Transverse colon (tissue), 4 donors: ENCODE data around the gene CDCP2.

ENCODE experiments used
- EP300 ChIP-seq: sonication (generic); formaldehyde crosslinking; IDR thresholded peaks from one replicate; pipeline ENCODE4 v1.6.1; 2017; ENCODE audit warnings: antibody characterized with exemption, low read depth
- POLR2A ChIP-seq: fragments of 450-650 bp; IDR thresholded peaks from one replicate; pipeline ENCODE4 v1.6.1; 2016; ENCODE audit warnings: antibody characterized with exemption, mild to moderate bottlenecking, moderate library complexity
- POLR2AphosphoS5 ChIP-seq, 3 donors: sonication (generic); formaldehyde crosslinking; IDR thresholded peaks; one replicate each; pipeline ENCODE4 v1.6.1; 2016; ENCODE audit warnings: antibody characterized with exemption in 3 of 3
- TF ChIP-seq, protein P1 (sequence below), 5 experiments: fragments of 200-600 bp in 3 of 5; fragments of 450-650 bp in 2 of 5; sonication (generic) in 3 of 5; IDR thresholded peaks; 1 replicate in 2 of 5; 2 replicates in 3 of 5; pipeline ENCODE4 v1.5.1; 2016 to 2017; ENCODE audit warnings: antibody characterized with exemption in 5 of 5, inconsistent platforms in 3 of 5, mild to moderate bottlenecking in 2 of 5, moderate library complexity in 1 of 5

DNA sequence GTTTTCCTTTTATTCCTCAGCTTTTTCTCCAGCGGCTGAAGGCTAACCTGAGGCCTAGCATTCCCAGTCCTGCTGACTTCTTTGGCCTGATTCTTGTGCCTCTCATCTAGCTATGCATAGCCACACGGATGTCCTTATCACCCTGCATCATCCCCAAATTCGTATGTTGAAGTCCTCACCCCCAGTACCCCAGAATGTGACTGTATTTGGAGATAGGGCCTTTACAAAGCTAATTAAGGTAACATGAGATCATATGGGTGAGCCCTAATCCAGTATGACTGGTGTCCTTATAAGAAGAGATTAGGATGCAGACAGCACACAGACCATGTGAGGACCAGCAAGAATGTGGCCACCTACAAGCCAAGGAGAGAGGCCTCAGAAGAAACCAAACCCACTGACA is 44.6 kb downstream of the CDCP2 start:
- TF ChIP-seq POLR2AphosphoS5 (IDR thresholded peaks at IDR 0.05), result no peak
- TF ChIP-seq, protein P1, sequence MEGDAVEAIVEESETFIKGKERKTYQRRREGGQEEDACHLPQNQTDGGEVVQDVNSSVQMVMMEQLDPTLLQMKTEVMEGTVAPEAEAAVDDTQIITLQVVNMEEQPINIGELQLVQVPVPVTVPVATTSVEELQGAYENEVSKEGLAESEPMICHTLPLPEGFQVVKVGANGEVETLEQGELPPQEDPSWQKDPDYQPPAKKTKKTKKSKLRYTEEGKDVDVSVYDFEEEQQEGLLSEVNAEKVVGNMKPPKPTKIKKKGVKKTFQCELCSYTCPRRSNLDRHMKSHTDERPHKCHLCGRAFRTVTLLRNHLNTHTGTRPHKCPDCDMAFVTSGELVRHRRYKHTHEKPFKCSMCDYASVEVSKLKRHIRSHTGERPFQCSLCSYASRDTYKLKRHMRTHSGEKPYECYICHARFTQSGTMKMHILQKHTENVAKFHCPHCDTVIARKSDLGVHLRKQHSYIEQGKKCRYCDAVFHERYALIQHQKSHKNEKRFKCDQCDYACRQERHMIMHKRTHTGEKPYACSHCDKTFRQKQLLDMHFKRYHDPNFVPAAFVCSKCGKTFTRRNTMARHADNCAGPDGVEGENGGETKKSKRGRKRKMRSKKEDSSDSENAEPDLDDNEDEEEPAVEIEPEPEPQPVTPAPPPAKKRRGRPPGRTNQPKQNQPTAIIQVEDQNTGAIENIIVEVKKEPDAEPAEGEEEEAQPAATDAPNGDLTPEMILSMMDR (IDR thresholded peaks at IDR 0.05), result no peak
- no peak for TF ChIP-seq POLR2A
- TF ChIP-seq EP300, result no peak
